ENCODE results near the gene CORO7. TPM values are rescaled to one million over a fixed set of nuclear protein-coding genes. Genes with fewer than 3 reads are reported as not detected.

Gene CORO7
- total and polyA plus RNA-seq, 9 of the 15 experiments (the other 6 are each of a cell fraction or from before 2014, with no cell fraction given), result 0.45 to 77.2 (median 18.7) TPM

DNA sequence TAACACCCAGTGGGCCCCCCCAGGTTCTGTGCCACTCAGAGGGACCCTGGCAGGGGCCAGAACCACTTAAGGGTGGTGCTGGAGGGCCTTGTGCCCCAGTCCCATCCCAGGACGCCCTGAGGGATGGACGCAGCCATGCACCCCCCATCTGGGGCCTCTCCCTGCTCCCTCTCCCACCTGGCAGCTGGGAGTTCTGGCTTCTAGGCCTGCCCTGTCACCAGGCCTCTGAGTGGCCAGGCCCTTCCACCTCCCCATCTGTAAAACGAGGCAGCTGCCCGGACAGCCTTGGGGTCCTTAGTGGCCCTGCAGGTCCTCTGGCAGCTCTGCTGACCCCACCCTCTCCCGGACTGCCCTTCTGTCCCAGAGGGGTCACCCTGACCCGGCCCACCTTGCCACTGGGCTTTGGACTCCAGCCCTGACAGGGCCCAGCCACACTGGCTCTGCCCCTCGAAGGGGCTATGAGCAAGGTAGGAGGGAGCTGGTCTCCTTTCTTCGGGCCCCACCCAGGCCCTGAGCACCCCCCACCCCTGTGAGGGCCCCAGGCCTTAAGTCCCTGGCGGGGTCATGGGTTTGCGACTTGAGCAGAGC is 77.6 kb downstream of the CORO7 start (continued):
- TF ChIP-seq, protein P1, sequence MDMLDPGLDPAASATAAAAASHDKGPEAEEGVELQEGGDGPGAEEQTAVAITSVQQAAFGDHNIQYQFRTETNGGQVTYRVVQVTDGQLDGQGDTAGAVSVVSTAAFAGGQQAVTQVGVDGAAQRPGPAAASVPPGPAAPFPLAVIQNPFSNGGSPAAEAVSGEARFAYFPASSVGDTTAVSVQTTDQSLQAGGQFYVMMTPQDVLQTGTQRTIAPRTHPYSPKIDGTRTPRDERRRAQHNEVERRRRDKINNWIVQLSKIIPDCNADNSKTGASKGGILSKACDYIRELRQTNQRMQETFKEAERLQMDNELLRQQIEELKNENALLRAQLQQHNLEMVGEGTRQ (CRISPR knock-in tag; IDR thresholded peaks at IDR 0.05), result no peak
- TF ChIP-seq CBFA2T2 (conservative IDR thresholded peaks at IDR 0.05) (no peak), MYBL2 (IDR thresholded peaks at IDR 0.05; ENCODE audit: low read depth) (no peak), MYBL2 (CRISPR knock-in tag; IDR thresholded peaks at IDR 0.05; ENCODE audit: borderline replicate concordance) (no peak), ZNF217 (CRISPR knock-in tag; IDR thresholded peaks at IDR 0.05) (no peak), TGIF2 (CRISPR knock-in tag; IDR thresholded peaks at IDR 0.05) (no peak), TCF7L2 (IDR thresholded peaks at IDR 0.05; ENCODE audit: low read depth, low read length) (no peak), NFATC3 (IDR thresholded peaks at IDR 0.05) (no peak)
- TF ChIP-seq, protein P2, sequence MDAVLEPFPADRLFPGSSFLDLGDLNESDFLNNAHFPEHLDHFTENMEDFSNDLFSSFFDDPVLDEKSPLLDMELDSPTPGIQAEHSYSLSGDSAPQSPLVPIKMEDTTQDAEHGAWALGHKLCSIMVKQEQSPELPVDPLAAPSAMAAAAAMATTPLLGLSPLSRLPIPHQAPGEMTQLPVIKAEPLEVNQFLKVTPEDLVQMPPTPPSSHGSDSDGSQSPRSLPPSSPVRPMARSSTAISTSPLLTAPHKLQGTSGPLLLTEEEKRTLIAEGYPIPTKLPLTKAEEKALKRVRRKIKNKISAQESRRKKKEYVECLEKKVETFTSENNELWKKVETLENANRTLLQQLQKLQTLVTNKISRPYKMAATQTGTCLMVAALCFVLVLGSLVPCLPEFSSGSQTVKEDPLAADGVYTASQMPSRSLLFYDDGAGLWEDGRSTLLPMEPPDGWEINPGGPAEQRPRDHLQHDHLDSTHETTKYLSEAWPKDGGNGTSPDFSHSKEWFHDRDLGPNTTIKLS (IDR thresholded peaks at IDR 0.05; ENCODE audit: borderline replicate concordance, low read depth), result no peak

Measured in K562 (cell line).